Stimulated activated CD4-positive, alpha-beta T cell treated with anti-CD3 and anti-CD28 coated beads, Interleukin-1b, Interleukin-23, amount 100 ng/mL, for 1 hour (primary cell): Measurements from ENCODE around the gene IL22.

Experiments used
- DNase-seq, 2 donors: peaks; one replicate each; pipeline ENCODE4 v3.0.0-alpha.2; 2020; ENCODE audit warnings: low read depth in 2 of 2

Gene IL22

DNA sequence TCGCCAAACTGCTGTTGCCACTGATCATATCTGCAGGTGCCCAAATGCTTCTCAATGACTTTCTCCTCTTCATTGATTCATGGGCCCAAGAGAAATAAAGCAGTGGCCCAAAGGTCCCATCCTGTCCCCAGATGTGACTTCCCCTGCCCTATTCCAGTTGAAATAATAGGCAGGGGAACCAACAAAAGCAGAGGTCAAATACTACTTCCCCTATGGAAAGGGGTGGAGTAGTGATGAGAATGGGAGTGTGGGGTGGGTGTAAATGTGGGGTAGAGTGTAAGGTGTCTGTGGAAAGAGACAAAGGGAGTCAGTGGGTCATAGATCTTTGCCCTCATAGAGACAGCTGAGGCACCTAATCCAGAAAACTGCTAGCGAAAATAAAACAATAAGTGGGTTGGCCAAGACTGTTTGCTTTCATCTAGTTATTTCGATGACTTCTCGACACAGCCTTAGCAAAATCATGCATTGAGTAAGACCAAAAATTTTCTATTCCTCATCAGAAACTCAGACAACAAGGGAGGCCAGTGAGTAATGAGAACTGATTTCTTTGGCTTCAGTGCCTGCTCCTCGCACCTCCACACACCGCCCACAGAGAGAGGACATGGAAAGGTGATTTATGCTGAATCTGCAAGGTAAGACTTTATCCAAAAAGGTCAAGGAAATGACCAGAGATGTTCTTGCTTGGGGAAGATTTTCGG, 10.9 kb upstream of the IL22 start:
- DNase-seq: no peak

DNA sequence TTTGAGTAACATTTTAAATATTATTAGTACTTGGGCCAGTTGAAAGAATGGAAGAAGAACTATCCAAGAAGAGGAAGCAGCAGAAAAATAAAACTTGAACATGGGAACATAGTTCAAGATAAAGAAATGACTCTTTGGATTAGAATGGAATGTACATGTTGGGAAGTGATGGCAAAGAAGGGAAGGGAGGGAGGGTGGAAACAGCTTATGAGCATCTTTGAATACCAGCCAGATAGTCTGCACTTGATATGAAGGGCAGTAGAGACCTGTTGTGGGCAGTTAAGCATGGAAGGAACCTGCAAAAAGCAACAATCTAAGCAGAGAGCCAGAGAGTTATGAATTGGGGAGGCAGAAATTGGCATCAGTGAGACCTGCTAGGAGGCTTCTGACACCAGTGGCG, 10.0 kb upstream of the IL22 start:
- DNase-seq: no peak

DNA sequence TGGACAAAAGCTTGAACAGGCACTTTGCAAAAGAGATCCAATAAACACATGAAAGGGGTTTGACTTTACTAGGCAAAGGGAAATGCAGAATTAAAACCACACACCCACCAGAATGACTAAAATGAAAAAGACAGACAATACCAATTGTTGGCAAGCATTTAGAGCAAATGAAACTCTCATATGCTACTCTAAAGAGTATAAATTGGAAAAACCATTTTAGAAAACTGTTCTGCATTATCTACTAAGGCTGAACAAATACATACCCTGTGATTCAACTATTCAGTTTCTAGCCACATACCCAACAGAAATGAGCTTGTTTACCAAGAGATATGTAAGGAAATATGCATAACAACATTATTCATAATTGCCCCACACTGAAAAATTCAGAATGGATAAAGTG, 8.5 kb upstream of the IL22 start:
- DNase-seq: no peak

DNA sequence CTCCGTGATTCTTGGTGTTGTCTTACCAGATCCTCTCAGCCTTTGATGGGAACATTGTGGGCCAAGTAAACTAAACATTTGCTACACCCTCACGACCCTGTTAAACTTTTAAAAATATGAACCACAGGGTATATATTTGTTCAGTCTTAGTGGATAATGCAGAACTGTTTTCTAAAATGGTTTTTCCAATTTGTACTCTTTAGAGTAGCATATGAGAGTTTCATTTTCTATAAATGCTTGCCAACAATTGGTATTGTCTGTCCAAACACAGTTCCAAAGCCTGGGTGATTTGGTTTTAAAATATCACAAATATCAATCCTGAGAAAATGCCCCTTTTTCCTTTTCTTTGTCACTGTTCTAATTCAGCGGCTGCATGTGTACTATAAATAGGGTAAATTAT, 6.7 kb upstream of the IL22 start:
- no peak for DNase-seq

DNA sequence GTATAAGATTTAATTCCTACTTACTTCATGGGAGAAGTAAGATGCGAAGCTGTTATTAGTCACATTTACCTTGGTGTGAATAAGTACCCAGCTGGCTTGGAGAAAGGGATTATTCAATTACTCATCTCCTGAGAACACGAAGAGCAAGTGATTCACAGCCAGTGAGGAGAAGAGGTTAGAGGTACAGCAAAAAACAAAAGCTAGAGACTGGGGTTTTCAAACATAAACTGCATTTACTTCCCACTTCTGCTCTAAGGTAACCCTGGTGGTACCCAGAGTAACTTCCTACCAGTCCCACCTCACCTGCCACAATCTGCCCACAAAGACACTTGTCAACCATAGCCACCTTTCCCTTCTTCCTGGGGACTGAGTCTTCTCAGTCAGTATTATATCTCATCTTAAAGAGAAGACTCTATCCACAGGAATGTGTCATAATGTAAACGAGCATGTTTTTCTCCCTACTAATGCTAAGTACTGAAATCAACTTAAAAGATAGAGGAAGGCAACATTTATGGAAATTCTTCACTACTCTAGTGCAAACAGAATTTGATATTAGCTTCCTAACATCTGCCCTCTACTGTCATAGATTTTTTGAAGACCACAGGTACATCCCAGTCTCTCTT, 6.0 kb upstream of the IL22 start:
- no peak for DNase-seq

DNA sequence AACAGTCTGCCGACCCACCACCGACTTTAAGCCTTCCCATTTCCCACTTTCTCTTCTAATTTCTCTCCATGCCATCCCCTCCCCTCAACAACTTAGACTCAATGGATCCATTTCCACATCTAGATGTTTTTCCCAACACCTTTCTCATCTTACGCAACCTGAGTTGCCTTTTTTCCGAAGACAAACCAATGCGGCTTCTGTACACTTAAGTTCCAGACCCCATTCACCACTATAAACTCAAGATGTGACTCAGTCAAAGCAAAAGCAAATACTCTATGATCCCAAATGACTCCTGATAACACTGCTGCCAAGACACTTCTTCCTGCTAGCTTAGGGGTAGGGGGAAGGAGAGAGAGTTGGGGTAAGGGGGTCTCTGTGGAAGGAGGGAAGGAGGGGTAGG, 1.3 kb downstream of the IL22 start:
- no peak for DNase-seq

DNA sequence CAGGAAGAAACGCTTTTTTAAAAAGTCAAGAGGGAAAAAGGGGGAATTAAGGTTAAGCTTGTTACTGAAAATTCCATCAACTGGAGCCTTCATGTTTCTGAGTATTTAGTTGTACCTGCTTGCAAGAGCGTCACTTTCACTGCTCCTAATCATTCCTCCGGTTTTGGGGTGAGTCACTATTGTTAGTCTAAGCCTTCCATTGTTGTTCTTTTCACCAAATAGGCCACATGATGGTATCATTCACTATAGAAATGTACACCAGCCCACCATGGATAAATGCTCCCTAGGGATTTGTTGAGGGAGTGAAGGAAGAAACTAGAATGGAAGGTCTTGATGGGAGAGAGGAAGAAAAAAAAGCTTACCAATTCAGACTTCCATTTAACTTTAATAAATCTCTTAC, 3.0 kb downstream of the IL22 start:
- DNase-seq: no peak

DNA sequence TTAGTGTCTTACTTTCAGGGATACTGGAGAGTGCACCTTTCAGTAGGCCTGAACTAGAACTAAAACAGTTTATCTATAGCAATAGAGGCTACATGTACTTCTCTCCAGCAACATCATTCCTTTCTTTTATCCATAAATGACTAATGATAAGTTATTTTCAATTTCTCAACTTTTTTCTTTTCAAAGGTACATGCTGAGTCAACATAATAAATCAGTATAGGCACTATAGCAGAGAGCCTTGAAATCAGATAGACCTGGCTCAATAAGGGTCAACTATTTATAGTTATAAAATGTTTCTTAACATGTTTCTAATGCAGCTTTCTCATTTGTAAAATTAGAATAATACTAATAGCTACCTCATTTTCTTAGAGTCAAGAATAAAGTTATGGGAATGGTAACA, 5.6 kb downstream of the IL22 start:
- no peak for DNase-seq

DNA sequence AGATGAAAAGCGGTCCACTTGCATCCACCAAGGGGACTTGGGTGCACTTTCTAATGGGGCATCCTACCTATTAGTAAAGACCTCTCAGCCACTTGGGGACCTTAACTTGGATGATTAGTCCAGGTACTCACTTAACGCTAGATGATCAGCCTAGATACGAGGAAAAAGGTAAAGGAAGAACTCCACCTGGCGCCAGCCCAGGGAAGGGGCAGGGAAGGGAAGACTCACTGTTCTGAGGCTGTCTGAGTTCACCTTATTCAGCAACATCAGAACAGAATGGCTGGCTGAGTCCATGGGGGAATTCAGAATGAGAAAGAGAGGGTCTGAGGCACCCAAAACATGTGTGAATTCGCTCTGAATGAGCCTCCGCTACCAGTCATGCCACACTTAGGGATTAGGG, 7.1 kb downstream of the IL22 start:
- DNase-seq: no peak

DNA sequence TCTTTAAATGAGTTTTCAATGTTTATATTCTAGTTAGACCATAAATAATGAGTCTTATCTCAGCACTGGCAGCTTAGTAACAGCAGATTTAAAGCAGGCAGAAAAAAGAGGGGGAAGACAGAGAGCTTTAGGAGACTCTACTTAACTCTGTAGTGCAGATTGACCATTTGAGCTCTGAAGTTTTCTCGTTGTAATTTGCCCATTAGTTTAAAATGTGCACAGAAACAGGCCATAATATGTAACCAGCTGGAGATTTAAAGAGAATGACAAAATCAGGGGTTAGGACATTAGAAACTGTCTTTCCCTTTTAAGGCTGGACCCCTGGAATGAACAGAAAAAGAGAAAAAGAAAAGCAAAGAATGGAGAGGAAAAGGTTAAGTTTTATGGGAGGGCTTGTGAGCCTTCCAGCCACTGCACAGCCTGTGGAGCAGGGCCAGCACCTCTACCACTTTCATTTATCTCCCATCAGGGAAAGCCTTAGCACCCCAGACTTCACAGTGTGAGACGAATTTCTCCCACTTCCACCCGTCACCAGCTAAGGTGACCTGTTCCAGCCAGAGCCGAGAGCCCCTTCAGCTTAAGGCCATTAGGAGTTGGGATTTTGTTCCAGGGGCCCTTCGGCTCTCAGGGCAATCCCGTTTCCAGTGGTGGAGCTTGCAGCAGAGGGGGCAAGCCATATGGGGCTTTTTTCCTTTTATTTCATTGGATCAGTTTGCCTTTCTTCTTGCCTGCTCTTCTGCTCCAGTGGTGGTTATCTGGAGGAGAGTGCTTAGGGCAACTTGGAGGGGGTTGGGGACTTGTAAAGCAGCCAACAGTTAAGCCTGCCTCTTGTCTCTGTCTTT, 8.0 kb downstream of the IL22 start:
- DNase-seq: no peak

DNA sequence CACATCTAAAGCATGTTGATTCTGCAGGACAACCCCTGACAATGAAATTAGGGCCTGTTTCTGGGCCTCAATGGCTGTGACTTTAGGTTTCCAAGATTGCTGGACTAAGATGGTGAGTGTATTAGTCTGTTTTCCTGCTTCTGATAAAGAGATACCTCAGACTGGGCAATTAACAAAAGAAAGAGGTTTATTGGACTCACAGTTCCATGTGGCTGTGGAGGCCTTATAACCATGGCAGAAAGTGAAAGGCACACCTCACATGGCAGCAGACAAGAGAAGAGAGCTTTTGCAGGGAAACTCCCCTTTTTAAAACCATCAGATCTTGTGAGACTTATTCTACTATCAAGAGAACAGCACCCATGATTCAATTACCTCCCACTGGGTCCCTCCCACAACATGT, 10.6 kb downstream of the IL22 start:
- no peak for DNase-seq

DNA sequence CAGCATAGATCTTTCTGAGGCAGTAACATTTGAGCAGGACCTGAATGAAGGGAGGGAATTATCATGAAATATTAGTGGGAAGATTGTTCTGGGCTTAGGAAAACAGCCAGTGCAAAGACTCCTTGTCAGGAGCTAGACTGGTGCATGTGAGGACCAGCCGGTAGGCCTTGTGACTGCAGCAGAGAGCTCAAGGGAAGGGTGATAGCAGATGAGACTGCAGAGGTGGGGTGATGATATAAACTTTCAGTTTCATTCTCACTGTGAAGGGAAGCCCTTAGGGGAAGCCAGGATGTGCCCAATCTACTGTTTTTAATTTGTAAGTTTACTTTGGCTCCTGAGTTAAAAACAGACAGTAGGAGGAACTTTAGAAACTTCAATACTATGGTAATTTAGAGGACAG, 12.4 kb downstream of the IL22 start:
- no peak for DNase-seq

DNA sequence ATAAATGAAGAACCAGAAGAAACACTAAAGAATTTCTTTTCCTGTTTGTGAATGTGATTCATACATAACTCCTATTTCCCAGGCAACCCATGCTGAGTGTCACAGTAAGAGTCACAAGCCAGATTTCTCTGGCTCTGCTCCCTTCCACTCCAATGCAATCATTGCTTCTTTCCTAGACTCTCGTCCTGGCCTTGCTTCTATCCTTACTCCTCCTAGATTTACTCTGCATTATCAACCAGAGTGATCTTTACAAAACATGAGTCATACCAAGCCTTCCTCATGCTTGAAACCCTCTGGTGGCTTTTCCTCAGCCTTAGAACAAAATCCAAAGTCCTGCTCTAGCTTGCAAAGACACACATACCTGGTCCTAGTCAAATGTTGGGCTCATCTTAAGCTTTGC, 13.3 kb downstream of the IL22 start:
- DNase-seq: no peak

DNA sequence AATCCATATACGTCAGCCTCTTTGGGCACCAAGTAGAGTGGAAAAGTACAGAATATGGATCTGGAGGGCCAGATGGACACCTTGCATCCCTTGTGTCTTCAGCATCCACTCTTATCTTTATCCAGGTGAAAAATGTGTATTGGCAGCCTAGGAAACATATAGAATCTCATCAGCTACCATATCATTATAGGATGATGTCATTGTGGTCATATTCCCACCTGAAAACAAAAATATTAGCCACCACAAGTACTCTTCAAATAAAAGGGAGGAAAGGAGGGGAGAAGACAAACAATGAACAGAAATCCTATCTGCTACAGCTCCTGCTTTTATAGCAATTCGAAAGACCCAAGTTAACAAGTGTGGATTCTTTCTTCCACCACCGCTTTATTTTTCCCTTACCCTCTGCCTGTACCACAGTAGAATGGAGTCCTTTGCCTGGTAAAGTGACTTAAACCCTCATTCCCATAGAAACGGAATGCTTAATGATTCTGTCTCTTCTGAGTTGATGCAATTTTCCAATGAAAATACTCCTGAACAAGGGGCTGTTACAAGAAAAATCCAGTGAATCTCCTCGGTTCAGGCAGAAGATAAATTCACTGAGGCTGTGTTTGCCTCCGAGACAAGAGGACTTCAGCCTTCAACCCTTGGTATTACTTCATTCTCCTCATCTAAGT, 14.0 kb downstream of the IL22 start:
- no peak for DNase-seq

DNA sequence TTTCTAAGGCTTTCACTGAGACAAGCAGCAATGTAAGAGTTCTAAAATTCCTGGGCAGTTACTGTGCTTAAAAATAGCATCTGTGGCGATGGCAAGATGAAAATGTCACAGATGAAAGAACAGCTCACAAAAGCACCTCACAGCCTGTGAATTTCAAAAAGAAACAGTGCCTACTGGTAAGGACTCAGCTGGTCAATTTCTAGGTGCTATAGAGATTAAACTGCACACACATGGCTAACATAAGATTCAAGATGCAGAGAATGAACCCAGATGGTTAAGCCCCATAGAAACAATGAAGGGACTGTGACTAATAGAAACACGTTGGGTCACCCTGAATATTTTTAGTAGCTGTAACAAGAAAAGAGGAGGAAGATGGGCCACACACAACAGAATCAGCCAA, 15.8 kb downstream of the IL22 start:
- DNase-seq: no peak

DNA sequence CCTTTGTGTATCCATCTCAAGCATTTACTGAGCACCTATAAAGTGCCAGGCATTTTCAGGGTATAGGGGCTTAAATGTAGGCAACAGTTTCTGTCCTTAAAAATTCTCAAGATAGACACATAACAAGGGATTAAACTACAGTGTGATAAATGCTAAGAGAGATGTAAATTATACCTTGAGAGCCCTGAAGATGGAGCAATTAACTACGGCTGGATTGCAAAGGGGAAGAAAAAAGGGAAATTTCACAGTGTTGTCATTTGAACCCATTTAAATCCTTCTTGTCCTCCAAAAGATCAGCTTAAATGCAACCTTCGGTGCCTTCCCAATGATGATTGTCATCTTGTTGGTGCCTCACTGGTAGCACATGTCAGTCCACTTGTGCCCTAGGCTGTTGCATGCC, 16.3 kb downstream of the IL22 start:
- DNase-seq: no peak

DNA sequence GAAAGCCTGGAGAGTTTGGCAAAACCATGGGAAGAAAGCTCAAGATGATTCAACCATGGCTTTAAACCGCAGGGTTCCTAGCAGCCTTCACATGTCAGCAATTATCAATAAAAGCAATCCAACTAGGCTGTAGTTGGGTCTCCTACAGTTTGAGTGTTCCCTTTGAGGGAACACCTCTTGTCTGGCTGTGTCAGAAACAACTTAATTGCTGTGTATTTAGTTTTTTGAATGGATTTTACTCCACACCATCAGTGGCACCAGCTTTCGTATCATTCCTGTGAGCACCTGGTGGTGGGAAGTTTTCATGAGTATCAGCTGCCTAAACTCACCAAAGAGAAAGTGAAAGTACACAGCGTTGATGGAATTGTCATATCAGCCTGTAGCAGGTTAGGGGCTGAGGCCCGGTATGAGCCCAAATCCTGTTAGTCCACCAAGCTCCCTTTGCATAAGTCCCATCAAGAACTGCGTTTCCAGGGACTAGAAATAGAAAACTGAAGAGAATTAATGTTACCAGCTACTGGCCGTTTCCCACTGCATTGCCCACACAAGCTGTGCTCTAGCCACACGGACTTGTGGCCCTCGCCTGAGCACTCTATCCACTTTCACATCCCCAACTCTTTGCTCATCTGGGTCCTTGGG, 16.9 kb downstream of the IL22 start:
- DNase-seq: no peak

DNA sequence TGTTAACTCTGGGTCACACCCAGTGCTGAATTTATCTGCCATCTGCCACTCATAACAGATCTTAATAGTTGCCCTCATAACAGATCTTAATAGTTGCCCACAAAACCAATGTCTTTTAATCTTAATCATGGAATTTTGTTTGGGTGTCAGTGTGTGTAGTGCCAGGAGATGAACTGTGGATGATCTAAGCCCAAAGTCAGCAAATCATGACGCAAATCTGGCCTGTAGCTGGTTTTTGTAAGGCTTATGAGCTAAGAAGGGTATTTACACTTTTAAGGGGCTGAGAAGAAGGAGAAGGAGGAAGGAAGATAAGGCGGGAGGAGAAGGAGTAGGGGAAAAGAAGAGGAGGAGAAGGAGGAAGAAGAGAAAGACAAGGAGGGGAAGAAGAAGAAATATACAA, 17.8 kb downstream of the IL22 start:
- no peak for DNase-seq

DNA sequence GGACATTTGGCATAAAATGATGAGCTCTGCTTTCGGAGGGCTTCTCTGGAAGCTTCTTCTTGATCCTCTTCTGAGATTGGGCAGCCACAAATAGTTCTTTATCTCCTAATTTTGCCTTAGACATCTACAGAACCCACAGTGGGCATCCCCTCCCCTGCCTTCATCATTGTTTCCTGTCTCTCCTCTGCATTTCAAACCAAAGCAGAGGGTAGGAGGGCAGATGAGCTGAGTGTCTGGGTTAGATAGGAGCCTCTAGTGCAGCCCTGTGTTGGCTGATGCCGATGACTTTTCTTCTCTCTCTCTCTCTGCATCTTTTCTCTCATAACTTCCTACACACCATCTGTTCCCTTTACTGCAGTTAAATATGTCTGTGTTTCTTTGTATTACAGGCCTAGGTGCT, 19.3 kb downstream of the IL22 start:
- DNase-seq: no peak

DNA sequence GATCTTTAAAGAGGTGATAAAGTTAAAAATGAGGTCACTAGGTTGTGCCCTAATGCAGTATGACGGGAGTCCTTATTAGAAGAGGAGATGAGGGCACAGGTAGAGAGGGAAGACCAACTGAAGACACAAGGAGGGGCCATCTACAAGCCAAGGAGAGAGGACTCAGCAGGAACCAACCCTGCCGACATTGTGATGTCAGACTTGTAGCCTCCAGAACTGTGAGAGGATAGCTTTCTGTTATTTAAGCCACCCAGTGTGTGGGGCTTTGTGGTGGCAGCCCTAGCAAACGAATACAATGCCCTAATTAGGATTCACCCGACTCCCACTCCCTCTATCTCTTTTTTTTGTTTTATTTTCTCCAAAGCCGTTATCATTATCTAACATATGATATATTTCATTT, 19.9 kb downstream of the IL22 start:
- DNase-seq: no peak

DNA sequence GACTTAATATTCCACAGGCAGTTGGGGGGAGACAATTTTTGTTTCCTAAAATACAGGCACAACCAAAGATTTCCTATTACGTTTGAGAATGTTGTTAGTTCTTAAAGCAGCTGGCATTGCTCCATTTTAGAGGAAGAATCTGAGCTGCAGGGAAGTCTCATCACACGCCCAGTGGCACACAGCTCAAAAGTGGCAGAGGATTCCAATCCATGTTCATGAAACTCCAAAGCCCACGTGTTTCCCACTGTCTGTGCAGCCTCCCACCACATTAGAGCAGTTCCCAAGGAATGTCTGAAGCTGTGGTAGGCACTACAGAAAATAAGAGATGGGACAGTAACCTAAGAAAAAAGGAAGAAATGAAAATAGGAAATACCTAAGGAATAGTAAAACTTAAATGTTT, 21.7 kb downstream of the IL22 start:
- DNase-seq: no peak

DNA sequence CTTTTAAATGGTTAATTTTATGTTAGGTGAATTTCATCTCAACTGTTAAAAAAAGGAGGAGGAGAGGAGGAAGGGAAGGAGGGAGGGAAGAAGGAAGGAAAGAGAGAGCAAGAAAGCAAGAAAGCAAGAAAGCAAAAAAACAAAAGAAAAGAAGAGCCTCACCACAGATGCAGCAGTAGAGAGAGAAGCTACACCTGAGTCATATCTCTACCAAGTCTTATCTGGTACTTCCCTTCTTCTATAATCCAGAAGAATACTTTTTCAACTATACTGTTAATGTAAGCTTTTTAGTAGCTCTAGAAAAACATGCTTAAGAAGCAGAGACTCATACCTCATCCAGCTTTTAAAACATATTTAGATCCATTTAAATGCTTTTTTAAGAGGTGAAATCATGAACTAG, 22.2 kb downstream of the IL22 start:
- no peak for DNase-seq
